ENCODE results near the gene HMBS.
A peak's percentile ranks its signal among the peaks of the same experiment; 100 is the strongest.

The HMBS gene

GRCh38 chr11:119077839-119078238 is 6.8 kb upstream of the HMBS start:
- DNase-seq, result no peak

GRCh38 chr11:119078675-119079420 is 5.8 kb upstream of the HMBS start:
- DNase-seq, result no peak

- DNase-seq, result no peak
These were observed 2.9 kb upstream of the HMBS start for GRCh38 chr11:119081682-119082260.

- no peak for DNase-seq
These were observed 761 bp downstream of the HMBS start for GRCh38 chr11:119085437-119085847.

GRCh38 chr11:119087123-119087522 is 2.4 kb downstream of the HMBS start:
- no peak for DNase-seq

- DNase-seq, result no peak
These were observed 3.1 kb downstream of the HMBS start for GRCh38 chr11:119087747-119088241.

GRCh38 chr11:119088406-119088805 is 3.7 kb downstream of the HMBS start:
- DNase-seq, result no peak

GRCh38 chr11:119089319-119089718 is 4.6 kb downstream of the HMBS start:
- DNase-seq, result no peak

GRCh38 chr11:119091178-119091577 is 6.5 kb downstream of the HMBS start:
- no peak for DNase-seq

- DNase-seq, result no peak
These were observed 7.5 kb downstream of the HMBS start for GRCh38 chr11:119091966-119092879.

- no peak for DNase-seq
These were observed 8.5 kb downstream of the HMBS start for GRCh38 chr11:119092880-119093842.

- DNase-seq, result no peak
These were observed 9.5 kb downstream of the HMBS start for GRCh38 chr11:119093942-119094815.

- no peak for DNase-seq
These were observed 10.1 kb downstream of the HMBS start for GRCh38 chr11:119094816-119095065.

- DNase-seq, result peak; percentile 97
These were observed 10.6 kb downstream of the HMBS start for GRCh38 chr11:119095066-119095880.

GRCh38 chr11:119099711-119100110 is 15.0 kb downstream of the HMBS start:
- no peak for DNase-seq

- DNase-seq, result no peak
These were observed 15.7 kb downstream of the HMBS start for GRCh38 chr11:119100246-119100970.

GRCh38 chr11:119100994-119101758 is 16.5 kb downstream of the HMBS start:
- DNase-seq, result no peak

GRCh38 chr11:119101759-119102423 is 17.2 kb downstream of the HMBS start, which contains the start of gene DPAGT1:
Gene DPAGT1, minus strand, starts transcription at chr11:119101853. Its CDS starts 198 bp downstream, at chr11:119101655.
- peak; percentile 74 for DNase-seq

All from NCI-H1436 treated with DMSO at 0.1 percent for 48 hours (cell line).